ENCODE data around the gene UBA3. TPM values are rescaled to one million over a fixed set of nuclear protein-coding genes. Genes with fewer than 3 reads are reported as not detected.

UBA3 gene
- total and polyA plus RNA-seq, 2 of the 13 experiments (the other 11 are each of a cell fraction or from before 2014, with no cell fraction given): 40.7 to 49.0 TPM

GRCh38 chr3:69096299-69096698 is 16.1 kb upstream of the UBA3 start (continued):
- no peak for TF ChIP-seq PHB2 (IDR thresholded peaks at IDR 0.05; ENCODE audit: partially characterized antibody)
- no peak for TF ChIP-seq ZNF101 (CRISPR knock-in tag; IDR thresholded peaks at IDR 0.05; ENCODE audit: borderline replicate concordance, low read depth)

GRCh38 chr3:69095636-69096035 is 15.5 kb upstream of the UBA3 start:
- WGBS (ENCODE audit: low lambda C conversion rate): 99% methylated on average over 5 of the region's 5 CpGs
- Histone ChIP-seq H3K27ac (ENCODE audit: extremely low read length, insufficient read depth, low read length) (no peak overlapping the region), H3K27me3 (ENCODE audit: control insufficient read depth in 1 of 2, insufficient read depth in 2 of 2, low read length in 2 of 2) (no peaks in the 10 kb centered on the region), H4K20me1 (ENCODE audit: insufficient read depth, low read length) (no peaks in the 10 kb centered on the region), H3K4me2 (ENCODE audit: low read depth, low read length) (no peak overlapping the region), H3K4me1 (ENCODE audit: insufficient read depth, low read length) (no peaks in the 10 kb centered on the region), H3K79me2 (ENCODE audit: insufficient read depth, low read length) (no peaks in the 10 kb centered on the region), H2AFZ (ENCODE audit: low read length) (no peak overlapping the region), H3K9ac (ENCODE audit: insufficient read depth, low read depth, low read length) (no peak overlapping the region), H3K9me3 (ENCODE audit: low read length) (no peaks in the 10 kb centered on the region), H3K4me3 (replicated peaks in 1 of 3; ENCODE audit: insufficient read depth in 1 of 3, low read depth in 2 of 3, low read length in 3 of 3) (no peak overlapping the region), H3K36me3 (replicated peaks in 1 of 2; ENCODE audit: control insufficient read depth in 1 of 2, insufficient read depth in 2 of 2, low read length in 2 of 2) (no peaks in the 10 kb centered on the region)
- no peak for ATAC-seq
- in situ Hi-C loops (cut with HindIII; ENCODE audit: extremely low pct_ligation_motif_present, low pct_unique_long_range_greater_than_20kb) (no loop called here), intact Hi-C loops (cut with micrococcal nuclease; ENCODE audit: unreplicated experiment) (no loop called here)
- FAIRE-seq: no peak
- ChIA-PET CTCF (ENCODE audit: low intra/inter-chr PET ratio, low total read pairs) (no interaction called here), POLR2A (no interaction called here)
- TF ChIP-seq KAT8 (CRISPR knock-in tag; IDR thresholded peaks at IDR 0.05) (no peak), SIX1 (CRISPR knock-in tag; IDR thresholded peaks at IDR 0.05; ENCODE audit: borderline replicate concordance) (no peak), ZNF160 (CRISPR knock-in tag; IDR thresholded peaks at IDR 0.05) (no peak), CC2D1A (CRISPR knock-in tag; IDR thresholded peaks at IDR 0.05) (no peak), ZNF484 (CRISPR knock-in tag; IDR thresholded peaks at IDR 0.05; ENCODE audit: borderline replicate concordance, low read depth) (no peak), ZNF652 (CRISPR knock-in tag; IDR thresholded peaks at IDR 0.05; ENCODE audit: borderline replicate concordance, low read depth) (no peak), TBX3 (IDR thresholded peaks at IDR 0.05; ENCODE audit: borderline replicate concordance) (no peak), ZNF749 (CRISPR knock-in tag; IDR thresholded peaks at IDR 0.05; ENCODE audit: borderline replicate concordance) (no peak), ATF1 (CRISPR knock-in tag; IDR thresholded peaks at IDR 0.05) (no peak), ELK4 (CRISPR knock-in tag; IDR thresholded peaks at IDR 0.05; ENCODE audit: borderline replicate concordance) (no peak), ZNF3 (CRISPR knock-in tag; IDR thresholded peaks at IDR 0.05) (no peak)
- DNase-seq (ENCODE audit: low spot score): no peak
- BruUV-seq (replicated peaks): no TSS peak
